GM21360 (cell line): ENCODE results near the gene GNG8.

Source experiments
- ATAC-seq: cut with Tn5 transposase; IDR thresholded peaks from one replicate; pipeline ENCODE4 v1.9.1; 2021; ENCODE audit warnings: mild to moderate bottlenecking, moderate library complexity; ENCODE audit not compliant: unreplicated experiment

Gene GNG8

GRCh38 chr19:46620716-46621115 lies 15.3 kb downstream of the GNG8 start:
- ATAC-seq, result no peak

- no peak for ATAC-seq
Observed at GRCh38 chr19:46620267-46620666, 15.7 kb downstream of the GNG8 start.

GRCh38 chr19:46618670-46619231 lies 17.3 kb downstream of the GNG8 start:
- no peak for ATAC-seq

- no peak for ATAC-seq
Observed at GRCh38 chr19:46617601-46618000, 18.4 kb downstream of the GNG8 start.

GRCh38 chr19:46616631-46617322 lies 19.2 kb downstream of the GNG8 start:
- no peak for ATAC-seq

- no peak for ATAC-seq
Observed at GRCh38 chr19:46615966-46616365, 20.0 kb downstream of the GNG8 start.

GRCh38 chr19:46614114-46614722 lies 21.8 kb downstream of the GNG8 start:
- ATAC-seq, result no peak

GRCh38 chr19:46613525-46613924 lies 22.5 kb downstream of the GNG8 start:
- ATAC-seq, result no peak

GRCh38 chr19:46611776-46612175 lies 24.2 kb downstream of the GNG8 start:
- ATAC-seq, result no peak

- ATAC-seq, result no peak
Observed at GRCh38 chr19:46610851-46611770, 24.9 kb downstream of the GNG8 start.

GRCh38 chr19:46610413-46610775 lies 25.6 kb downstream of the GNG8 start:
- ATAC-seq, result no peak

- no peak for ATAC-seq
Observed at GRCh38 chr19:46609511-46610412, 26.2 kb downstream of the GNG8 start.

- no peak for ATAC-seq
Observed at GRCh38 chr19:46608581-46609345, 27.2 kb downstream of the GNG8 start.

- ATAC-seq, result no peak
Observed at GRCh38 chr19:46608178-46608577, 27.8 kb downstream of the GNG8 start.

GRCh38 chr19:46607448-46607841 lies 28.6 kb downstream of the GNG8 start:
- no peak for ATAC-seq

GRCh38 chr19:46606681-46607447 lies 29.1 kb downstream of the GNG8 start:
- no peak for ATAC-seq

GRCh38 chr19:46606019-46606418 lies 30.0 kb downstream of the GNG8 start:
- no peak for ATAC-seq

- ATAC-seq, result no peak
Observed at GRCh38 chr19:46605356-46605821, 30.6 kb downstream of the GNG8 start.
